ENCODE data around the gene PSAPL1.

Gene PSAPL1

DNA sequence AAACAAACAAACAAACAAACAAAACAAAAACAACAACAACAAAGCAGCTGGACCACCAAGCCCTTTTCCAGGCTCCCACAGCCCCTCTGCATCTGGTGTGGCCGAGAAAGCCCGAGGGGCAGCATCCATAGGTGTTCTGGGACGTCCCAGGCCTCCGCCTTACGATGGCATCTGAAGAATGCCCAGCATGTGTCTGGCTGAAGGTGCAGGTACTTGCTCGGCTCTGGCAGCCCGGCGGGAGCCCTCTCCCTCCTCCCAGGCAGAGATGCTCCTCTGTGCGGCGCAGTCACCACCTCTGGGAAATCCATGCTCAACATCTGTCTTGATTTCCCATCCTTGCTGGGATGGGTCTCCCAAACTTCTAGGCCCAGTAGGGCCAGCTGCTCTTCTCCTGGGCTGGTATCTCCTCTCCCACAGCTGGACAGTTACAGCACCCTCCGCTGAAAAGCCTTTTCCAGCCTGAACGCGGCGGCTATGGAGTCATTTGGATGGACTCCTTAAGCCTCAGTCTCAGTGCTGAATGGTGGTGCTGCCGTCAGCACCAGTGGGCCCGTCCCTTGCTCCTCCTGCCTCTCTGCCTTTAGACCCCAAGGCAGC is 4.3 kb downstream of the PSAPL1 start:
- DNase-seq = no peak

DNA sequence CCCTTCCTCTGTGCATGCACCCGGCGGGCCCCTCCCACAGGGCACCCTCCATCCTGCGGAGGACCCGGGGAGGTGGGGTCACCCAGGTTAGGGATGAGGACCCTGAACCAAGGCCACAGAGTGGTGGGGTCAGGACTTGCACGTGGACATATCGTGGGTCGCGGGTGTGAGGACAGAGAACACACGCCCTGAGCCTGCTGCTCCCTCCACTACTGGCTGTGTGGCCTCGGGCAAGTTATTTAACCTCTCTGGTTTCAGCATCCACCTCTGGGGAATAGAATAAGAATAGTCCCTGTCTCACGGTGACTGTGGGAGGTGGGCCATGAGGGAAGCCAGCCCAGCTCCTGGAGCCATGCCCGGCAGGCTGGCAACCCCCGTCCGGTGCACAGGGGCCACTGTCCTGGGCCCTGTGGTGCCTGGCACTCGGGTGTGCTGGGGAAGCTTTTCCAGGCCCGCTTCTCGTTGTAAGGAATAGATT is 5.1 kb downstream of the PSAPL1 start:
- no peak for DNase-seq

DNA sequence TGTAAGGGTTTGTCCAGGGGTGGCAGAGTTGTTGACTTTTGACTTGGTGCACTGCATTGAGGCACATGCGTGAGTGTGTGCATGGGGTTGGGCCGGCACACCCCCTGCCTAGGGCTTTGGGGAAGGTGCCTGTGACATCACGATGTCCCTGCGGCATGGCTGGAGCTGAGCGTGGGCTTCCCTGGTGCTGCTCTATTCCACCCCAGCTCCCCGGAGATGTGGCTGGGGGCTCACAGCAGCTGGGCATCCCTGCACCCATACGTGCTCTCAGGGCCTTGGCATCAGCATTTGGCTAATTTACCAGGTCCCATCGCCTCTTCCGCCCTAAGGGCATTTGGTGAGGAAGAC is 5.7 kb downstream of the PSAPL1 start:
- no peak for DNase-seq

DNA sequence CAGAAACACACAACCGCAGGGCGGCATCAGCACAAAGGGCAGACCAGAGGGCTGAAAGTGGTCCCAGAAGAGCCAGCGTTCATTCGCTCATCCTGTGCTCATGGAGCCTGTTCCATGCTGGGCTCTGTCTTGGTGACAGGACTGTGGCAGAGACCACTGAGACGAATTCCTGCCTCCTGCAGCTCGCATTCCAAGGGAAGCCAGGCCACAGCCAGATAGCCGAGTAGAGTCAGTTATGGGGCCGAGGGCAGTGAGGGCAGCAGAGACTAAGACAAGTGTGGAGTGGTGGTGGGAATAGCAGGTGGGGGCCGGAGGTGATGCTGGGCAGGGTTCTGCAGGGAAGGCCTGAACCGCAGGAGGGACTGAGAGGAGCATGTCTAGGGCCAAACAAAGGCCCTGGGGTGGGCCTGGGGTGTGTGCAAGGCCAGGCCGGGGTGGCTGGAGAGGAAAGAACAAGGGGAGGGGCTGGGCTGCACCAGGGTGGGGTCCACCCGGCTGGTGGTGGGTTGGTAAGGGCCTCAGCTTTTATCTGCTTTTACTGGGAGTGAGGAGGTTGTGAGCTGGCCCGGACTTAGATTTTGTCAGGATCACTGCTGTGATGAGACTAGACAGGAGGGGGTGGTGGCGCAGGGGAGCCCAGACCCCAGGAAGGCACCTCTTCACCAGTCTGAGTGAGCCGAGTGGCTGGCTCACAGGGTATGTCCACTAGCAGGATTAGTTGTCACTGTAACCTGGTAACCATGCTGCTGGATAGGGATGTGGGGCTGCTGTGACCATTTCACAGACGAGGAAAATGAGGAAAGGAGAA is 6.3 kb downstream of the PSAPL1 start:
- no peak for DNase-seq

DNA sequence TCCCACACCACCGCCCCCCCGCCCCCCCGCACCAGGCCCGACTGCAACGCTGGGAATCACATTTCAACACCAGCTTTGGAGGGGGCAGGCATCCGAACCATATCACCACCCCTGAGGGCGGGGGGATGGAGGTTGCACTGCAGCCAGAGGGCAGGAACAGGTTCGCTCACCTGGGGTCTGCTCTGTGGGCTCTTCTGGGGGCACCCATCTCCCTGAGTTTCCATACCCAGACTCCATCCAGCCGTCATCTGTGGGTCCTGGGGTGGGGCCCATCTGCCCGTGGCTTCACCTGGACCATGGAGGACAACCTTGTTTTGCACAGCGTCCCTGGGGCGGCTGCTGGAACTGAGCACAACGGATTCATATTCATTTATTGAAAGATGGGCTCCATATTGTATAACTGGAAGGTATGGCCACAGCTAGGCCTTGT is 6.9 kb downstream of the PSAPL1 start:
- no peak for DNase-seq

DNA sequence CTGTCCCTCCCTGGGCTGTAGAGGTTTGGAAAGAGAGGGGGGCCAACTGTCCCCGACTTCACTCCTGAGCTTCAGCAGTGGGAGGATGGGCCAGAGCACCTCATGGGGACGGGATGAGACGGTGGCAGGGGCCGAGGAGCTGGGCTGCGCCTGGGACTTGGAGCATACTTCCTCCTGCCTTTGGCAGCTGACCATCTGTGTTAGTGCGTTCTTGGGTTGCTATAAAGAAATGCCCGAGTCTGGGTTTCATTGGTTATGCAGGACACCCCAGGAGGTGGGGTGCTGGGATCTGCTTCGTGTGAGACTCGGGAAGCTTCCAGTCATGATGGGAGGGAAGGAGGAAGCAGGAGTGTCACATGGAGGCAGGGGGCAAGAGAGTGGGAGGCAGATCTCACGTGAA is 7.4 kb downstream of the PSAPL1 start:
- DNase-seq = no peak

DNA sequence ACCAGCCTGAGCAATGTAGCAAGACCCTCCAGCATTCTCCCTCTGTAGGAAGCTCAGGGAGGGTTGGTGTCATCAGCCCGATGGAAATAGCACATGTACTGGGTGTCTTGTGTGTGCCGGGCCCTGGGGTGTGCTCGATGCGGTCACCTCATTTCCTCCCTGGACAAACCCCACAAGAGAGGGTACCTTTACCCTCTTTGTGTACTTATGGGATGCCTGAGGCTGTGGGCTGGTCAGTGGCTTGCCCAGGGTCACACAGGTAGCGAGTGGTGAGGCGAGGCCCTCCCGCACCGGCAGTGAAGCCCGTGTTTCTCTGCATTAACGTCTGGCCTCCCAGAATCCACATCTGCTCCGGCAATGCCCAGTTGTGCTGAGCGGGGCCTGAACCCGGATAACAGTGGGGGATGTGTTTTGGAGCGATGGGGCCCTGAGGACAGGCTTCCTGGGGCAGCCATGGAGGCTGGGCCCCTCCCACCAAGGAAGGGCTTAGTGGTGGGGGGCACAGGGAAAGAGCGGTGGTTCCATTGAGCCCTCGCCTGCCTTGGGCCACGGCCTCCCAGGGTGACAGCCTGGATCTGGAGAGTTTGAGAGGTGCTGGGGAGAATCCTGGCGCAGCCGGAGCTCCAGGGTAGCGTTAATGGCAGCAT is 8.1 kb downstream of the PSAPL1 start:
- DNase-seq = no peak

DNA sequence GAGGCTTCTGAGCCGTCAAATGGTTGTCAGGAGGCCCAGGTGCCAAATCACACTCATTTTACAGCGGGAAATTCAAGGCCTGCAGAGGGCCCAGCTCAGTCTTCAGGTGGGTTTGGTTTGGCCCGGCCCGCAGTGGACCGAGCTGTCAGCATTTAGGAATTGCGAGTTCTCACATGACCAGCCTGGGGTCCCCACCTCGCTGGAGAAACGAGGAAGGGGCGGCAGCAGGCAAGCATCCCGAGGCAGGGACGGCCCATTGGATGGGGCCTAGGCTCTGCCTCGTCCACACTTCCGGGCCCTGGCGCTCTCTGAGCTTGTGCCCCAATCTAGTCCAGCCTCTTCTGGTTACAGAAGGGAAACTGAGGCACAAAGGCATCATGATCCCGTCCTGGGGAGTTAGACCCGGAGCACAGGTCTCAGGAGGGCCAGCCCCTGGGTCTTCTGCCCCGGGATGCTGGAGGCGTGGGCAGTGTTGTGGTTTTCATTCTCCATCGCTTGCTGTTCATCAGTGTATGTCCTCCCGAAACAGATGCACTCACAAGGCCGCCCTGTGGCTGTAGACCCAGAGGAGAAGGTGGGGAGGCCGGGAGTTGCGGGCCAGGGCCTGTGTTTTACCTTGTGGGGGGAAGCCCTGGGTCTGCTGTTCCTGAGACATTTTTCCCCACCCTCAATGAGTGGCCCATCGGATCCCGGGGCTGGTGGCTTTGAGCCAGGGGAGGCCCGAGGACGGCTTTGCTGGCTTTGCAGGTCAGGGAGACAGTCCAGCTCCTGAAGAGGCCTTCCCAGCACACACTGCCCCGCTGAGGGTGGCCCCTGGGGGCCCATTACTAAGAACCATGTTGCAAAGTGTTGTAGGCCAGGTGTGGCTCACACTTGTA is 8.9 kb downstream of the PSAPL1 start:
- DNase-seq = no peak

DNA sequence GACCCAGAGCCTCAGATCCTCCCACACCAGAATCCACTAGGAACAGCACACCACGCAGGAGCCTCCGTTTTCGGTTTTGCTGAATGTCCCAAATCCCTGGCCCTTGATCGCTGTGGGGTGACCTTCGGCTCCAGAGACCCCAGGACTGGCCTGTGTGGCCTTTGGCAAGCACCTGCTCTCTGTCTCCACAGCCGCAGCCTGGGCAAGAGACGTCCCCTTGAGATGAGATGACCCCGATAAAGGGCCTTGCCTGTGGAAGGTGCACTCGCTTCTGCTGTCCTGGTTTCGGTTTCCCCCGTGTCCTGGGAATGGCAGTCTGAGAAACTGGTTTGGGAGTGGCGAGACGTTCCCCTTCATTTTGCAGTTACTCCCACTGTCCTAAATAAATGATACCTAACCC is 9.6 kb downstream of the PSAPL1 start:
- no peak for DNase-seq

DNA sequence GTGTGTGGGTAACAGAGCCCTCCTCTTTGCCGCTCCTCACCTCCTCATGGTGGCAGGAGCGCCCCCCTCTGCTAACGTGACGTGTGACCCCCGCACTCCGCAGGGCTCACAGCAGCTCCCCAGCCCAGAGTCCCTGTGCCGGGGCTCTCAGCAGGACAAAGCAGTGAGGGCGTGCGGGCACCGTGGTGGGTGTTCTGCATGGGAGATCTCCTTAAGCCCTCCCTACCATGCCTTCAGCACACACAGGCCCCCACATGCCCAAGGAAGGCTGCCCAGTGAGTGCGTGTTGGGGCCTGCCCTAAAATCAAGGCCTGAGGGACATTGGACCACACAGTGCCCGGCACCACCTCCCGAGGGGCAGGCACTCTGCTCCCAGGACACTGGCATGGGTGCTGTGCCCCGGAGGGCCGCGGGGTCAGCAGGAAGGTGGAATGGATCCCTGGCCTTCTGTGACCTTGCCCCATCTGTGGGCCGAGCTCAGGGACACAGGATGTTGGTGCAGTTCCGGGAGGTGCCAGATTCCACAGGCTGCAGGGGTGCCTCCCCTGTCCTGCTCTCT is 10.1 kb downstream of the PSAPL1 start:
- DNase-seq = no peak

DNA sequence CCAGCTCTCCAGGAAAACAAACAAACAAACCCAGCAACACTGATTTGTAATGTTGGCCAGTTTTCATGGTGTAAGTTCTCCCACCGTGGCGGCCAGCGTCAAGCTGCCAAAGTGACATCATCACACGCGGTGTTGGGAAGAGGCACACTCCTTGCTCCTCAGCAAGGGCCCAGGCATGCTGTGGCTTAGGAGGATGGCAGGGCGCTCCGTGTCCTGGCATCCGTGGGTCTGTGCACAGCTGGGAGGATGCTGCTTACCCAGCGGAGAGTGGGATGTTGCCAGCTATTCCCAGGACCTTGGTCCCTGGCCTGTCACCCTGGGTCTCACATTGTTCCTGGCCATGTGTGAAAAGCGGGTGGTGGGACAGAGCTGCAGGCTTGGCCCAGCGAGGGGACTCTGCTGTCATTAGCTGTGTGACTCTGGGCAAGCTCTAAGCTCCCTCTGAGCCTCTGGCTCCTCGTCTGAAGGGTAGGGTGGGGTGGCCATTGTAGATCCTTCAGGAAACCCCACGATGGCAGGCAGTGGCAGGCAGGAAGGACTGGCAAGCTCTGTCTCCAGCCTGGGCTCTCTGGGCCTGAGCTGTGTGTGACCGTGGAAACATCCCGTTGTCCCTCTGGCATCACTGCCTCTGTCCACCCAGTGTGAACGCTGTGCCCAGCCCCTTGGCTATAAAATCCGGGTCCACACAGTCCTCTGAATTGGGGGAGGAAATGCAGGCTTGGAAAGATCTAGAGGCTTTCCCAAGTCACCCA is 10.8 kb downstream of the PSAPL1 start:
- no peak for DNase-seq

DNA sequence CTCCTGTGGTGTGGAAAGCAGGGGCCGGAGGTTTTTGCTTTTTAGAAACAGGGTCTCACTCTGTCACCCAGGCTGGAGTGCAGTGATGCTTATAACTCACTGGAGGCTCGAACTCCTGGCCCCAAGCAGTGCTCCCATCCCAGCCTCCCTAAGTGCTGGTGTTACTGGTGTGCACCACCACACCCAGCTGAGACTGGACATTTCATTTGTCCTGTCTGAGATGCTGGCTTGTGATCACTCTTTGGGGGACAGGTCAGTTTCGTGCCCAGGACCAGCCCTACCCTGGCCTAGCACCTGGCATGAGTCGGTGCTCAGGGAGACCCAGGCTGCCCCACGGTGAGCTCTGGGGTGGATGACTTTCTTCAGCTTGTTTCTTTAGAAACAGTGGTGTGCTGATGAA is 11.3 kb downstream of the PSAPL1 start:
- no peak for DNase-seq

DNA sequence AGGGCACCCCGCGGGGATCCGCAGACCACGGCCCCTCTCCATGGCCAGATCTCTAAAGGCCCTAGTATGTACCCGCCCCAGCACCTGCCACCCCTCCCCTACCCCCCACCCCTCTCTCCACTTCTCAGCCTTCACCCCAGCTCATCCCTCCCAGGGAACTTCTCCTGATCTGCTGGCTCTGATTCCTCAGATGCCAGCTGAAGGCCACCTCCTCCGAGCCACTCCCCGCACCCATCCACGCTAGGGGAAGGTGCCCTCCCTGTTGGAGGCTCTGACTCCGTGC is 11.9 kb downstream of the PSAPL1 start:
- no peak for DNase-seq

DNA sequence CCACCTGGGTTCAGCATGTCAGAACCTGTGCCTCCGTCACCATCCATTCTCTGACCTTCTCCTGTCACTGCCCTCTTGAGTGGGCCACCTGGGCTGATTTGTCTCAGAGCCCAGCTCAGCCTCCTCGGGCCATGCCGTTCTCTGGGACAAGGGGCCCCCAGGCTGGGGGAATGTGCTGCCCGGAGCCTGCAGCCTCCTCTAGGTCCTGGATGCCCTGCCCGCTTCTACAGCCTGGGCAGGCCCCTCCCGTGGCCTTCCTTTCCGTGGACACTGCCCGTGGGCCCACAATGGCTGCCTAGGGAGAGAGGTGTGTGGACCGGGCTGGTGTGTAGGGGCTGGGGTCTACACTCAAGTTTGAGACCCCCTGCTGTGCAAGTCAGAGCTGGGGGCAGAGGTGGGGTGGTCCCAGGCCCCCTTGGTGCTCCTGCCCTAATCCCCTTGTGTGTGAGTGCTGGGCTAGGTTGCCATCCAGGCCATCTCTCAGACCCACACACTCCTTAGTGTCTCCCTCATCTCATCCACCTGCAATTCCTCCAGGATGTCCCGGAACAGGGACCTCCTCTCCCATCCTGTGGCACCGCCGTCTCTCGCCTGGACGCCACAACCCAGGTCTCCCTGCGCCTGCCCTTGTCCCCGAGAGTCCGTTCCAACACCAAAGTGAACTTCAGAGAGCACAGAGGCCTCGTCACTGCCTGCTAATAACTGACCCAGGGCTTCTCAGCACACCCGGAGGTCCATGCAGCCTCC is 12.4 kb downstream of the PSAPL1 start:
- DNase-seq = no peak

DNA sequence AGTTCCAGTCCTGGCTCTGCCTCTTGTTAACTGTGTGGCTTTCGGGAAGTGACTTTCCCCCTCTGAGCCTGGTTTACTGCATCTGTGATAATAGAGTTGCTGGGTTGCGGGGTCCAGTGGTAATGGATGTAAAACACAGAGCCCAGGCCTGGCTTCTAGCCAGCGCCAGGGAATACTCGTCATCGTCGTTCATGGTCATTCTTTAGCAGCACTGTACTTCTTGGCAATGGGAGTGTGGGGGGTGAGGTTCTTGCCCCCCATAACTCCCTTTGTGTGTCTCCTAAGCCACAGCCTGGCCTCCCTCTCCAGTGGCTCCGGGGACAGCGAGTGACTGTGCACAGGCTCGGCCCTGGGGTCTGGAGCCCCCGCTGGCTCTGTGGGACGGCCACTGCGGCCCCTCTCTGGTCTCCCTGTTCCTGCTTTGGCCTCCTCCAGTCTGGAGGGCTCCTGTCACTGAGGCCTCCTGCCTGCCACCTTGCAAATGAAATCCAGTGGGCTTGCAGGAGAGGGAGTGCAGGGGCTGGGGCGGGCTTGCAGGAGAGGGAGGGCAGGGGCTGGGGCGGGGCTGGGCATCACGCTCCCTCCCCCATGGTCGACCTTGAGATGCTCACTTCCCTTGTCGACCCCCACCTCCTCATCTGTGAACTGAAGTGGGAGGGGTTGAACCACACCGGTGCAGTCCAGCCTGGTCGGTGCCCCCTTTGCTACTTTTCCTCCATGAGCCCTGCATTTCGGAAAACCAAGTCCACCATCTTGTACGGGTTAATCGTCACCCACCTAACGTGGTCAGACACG is 13.2 kb downstream of the PSAPL1 start:
- DNase-seq = no peak

DNA sequence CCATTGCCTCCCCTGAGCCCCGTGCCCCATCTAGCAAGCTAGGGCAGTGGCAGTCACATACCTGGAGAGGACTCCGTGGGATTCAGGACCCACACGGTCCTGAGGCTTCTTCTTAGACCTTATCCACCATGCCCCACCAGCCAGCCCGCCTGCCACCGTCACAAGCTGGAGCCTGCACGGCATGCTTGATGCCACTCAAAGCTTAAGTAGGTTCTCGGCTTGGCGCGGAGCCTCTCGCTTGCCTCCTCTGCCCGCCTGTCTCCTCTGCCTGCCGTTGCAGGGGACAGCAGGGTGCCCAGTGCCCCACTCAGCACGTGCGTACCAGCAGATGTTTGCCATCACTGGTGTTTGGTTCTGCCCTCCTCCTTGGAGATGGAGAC is 14.1 kb downstream of the PSAPL1 start:
- no peak for DNase-seq

DNA sequence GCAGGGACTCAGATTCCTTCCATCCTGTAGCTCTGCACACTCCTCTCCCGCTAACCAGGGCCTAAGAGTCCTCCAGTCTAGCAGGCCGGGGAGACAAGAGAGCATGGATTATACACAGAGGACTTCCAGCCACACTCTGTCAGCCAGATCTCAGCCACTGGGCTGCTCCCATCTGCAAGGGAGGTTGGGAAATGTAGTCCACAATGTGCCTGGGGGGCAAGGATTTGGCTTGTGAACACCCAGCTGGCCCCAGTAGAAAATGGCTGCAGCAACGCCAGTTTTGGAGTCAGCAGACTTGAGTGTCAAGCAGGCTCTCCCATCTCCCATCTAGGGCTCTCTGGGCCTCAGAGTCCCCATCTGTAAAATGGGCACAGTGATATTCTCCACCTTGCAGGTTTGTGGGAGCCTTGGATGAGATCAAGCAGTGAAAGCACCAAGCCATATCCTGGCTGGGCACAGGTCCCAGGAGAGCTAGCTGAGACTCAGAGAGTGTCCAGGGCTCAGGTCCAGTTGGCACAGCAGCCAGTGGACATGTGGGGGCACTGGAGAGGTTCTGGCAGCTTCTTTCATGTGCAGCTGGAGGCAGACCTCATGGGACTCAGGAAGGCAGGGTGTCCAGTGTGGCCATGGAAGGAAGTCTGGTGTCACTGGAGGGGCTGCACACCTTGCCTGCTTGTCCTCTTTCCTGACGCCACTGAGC is 14.6 kb downstream of the PSAPL1 start:
- no peak for DNase-seq

DNA sequence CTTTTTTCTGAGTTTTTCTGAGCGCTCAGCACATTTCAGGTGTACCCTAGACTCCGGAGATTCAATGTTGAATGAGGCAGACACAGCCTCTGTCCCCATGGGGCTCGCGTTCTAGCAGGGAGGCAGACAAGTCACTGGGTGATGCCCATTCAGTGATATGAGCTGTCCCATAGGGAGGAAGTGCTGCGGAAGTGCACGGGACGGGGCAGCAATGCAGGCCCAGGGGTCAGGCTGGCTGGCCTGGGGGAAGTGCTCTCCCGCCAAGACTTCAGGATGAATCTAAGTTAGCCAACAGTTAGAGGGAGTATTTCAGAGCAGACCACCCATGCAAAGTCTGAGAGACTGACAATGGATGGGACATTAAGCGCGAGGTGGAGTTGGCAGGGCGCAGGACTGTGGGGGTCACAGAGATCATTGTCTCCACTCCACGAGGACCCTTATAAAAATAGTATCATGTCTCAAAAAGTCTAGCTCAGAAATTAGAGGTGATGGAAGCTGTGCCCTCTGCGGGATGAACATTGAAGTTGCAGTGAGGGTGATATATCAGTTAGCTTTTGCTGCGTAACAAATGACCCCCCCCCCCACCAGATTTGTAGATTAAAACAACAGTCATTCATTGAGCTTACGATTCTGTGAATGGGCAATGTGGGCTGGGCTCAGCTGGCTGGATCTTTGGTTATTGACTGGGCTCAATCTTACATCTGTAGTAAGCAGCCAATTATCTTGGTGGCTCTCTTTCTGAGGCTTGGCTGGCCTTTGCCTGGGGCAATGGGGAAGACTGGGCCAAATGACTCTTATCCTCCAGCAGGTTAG is 16.4 kb downstream of the PSAPL1 start:
- DNase-seq = no peak

DNA sequence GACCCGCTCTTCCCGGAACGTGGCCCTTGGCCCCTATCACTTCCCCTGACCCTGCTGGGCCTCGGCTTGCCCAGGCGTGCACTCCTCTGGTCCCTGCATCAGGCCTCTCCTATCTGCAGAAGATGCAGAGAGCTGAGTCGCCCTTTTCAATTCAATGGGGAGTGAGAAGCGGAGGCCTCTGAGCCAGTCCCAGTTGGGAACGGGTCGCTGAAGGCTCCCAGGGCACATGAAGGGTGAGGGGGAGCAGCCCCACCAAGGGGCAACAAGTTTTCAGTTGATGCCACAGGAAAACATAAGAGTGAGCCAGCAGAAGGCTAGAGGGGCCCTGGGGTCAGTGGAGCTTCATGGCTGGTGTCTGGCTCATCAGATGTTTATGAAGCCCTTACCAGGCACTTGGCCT is 17.1 kb downstream of the PSAPL1 start:
- DNase-seq = no peak
